A673 (cell line): Measurements from ENCODE around the gene AVPR2. TPM values are rescaled to one million over a fixed set of nuclear protein-coding genes. Genes with fewer than 3 reads are reported as not detected.

Experiments used
- BruUV-seq: library from RNA; stranded (reverse); fragments of 400-500 nt; replicated peaks from 2 replicates; lab custom pipeline; 2021; lab: Mats Ljungman, UMichigan
- CTCF ChIA-PET: fragments of 300-600 bp; sonication (Branson Sonifier 250); formaldehyde crosslinking; loops from one replicate; lab custom pipeline; 2022; ENCODE audit warnings: antibody characterized with exemption; lab: Charles Lee
- POLR2A ChIA-PET: fragments of 300-600 bp; sonication (Branson Sonifier 250); formaldehyde crosslinking; loops from one replicate; lab custom pipeline; 2022; ENCODE audit warnings: antibody characterized with exemption; ENCODE audit not compliant: low non-redundant PET; lab: Charles Lee
- DNase-seq: peaks from one replicate; pipeline ENCODE4 v3.0.0-alpha.2; 2015; ENCODE audit warnings: low spot score
- H3K27ac ChIP-seq: fragments of 200-600 bp; sonication (generic); 2 replicates; pipeline ENCODE4 v1.5.1; 2016; ENCODE audit warnings: mixed run types, low read depth, mild to moderate bottlenecking, mixed read lengths, antibody characterized with exemption, low read length; ENCODE audit not compliant: poor library complexity, severe bottlenecking
- H3K27me3 ChIP-seq: fragments of 200-600 bp; sonication (generic); replicated peaks from 2 replicates; pipeline ENCODE4 v1.6.1; 2017; ENCODE audit warnings: mixed run types, low read depth, mild to moderate bottlenecking, mixed read lengths, antibody characterized with exemption, low read length; ENCODE audit not compliant: insufficient read depth, poor library complexity
- H3K36me3 ChIP-seq: fragments of 200-600 bp; sonication (generic); 2 replicates; pipeline ENCODE4 v1.6.1; 2016; ENCODE audit warnings: mixed run types, mild to moderate bottlenecking, mixed read lengths, antibody characterized with exemption, low read length; ENCODE audit not compliant: insufficient read depth, poor library complexity, severe bottlenecking
- H3K4me1 ChIP-seq: fragments of 200-600 bp; sonication (generic); 2 replicates; pipeline ENCODE4 v1.6.1; 2017; ENCODE audit warnings: mixed run types, mild to moderate bottlenecking, mixed read lengths, antibody characterized with exemption, low read length; ENCODE audit not compliant: insufficient read depth, poor library complexity, severe bottlenecking
- H3K4me3 ChIP-seq: fragments of 200-600 bp; sonication (generic); 2 replicates; pipeline ENCODE4 v1.5.1; 2016; ENCODE audit warnings: low read depth, mixed run types, mild to moderate bottlenecking, mixed read lengths, low read length; ENCODE audit not compliant: poor library complexity, severe bottlenecking
- H3K9me3 ChIP-seq: fragments of 200-600 bp; sonication (generic); 2 replicates; pipeline ENCODE4 v1.6.1; 2016; ENCODE audit warnings: mixed run types, low read depth, mild to moderate bottlenecking, mixed read lengths, antibody characterized with exemption, low read length; ENCODE audit not compliant: poor library complexity, severe bottlenecking
- EZH2 ChIP-seq: fragments of 200-600 bp; sonication (generic); IDR thresholded peaks from 2 replicates; pipeline ENCODE4 v1.6.1; 2017; ENCODE audit warnings: borderline replicate concordance, low read depth, mild to moderate bottlenecking, mixed read lengths, antibody characterized with exemption, low read length; ENCODE audit not compliant: poor library complexity, severe bottlenecking
- intact Hi-C: fragments of 100-400 bp; cut with micrococcal nuclease; formaldehyde crosslinking; loops from one replicate; pipeline ENCODE4 v1.10.0; 2022; ENCODE audit not compliant: unreplicated experiment
- total RNA-seq: library from RNA; stranded (reverse); gene quantifications from 2 replicates; pipeline ENCODE4 v1.2.3, GENCODE V29; 2021
- TF ChIP-seq, protein P1 (sequence below): fragments of 300-800, 200-600 bp; sonication (generic); conservative IDR thresholded peaks from 2 replicates; pipeline ENCODE4 v1.5.1; 2017; ENCODE audit warnings: low read depth, mild to moderate bottlenecking, antibody characterized with exemption, low read length, moderate library complexity, mixed read lengths

Gene AVPR2
- total RNA-seq, 1 experiment from 2014 or later: not detected

DNA sequence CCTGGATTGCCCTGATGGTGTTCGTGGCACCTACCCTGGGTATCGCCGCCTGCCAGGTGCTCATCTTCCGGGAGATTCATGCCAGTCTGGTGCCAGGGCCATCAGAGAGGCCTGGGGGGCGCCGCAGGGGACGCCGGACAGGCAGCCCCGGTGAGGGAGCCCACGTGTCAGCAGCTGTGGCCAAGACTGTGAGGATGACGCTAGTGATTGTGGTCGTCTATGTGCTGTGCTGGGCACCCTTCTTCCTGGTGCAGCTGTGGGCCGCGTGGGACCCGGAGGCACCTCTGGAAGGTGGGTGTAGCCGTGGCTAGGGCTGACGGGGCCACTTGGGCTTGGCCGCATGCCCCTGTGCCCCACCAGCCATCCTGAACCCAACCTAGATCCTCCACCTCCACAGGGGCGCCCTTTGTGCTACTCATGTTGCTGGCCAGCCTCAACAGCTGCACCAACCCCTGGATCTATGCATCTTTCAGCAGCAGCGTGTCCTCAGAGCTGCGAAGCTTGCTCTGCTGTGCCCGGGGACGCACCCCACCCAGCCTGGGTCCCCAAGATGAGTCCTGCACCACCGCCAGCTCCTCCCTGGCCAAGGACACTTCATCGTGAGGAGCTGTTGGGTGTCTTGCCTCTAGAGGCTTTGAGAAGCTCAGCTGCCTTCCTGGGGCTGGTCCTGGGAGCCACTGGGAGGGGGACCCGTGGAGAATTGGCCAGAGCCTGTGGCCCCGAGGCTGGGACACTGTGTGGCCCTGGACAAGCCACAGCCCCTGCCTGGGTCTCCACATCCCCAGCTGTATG is 1.8 kb downstream of the AVPR2 start:
- Histone ChIP-seq H3K4me3 (no peak overlapping the region), H3K27me3 (no peaks in the 10 kb centered on the region), H3K36me3 (no peaks in the 10 kb centered on the region), H3K27ac (no peak overlapping the region), H3K4me1 (no peaks in the 10 kb centered on the region), H3K9me3 (no peaks in the 10 kb centered on the region)
- intact Hi-C loops: no loop called here
- no peak for DNase-seq
- ChIA-PET CTCF (no interaction called here), POLR2A (no interaction called here)
- BruUV-seq: no TSS peak
- TF ChIP-seq EZH2: no peak
- TF ChIP-seq, protein P1, sequence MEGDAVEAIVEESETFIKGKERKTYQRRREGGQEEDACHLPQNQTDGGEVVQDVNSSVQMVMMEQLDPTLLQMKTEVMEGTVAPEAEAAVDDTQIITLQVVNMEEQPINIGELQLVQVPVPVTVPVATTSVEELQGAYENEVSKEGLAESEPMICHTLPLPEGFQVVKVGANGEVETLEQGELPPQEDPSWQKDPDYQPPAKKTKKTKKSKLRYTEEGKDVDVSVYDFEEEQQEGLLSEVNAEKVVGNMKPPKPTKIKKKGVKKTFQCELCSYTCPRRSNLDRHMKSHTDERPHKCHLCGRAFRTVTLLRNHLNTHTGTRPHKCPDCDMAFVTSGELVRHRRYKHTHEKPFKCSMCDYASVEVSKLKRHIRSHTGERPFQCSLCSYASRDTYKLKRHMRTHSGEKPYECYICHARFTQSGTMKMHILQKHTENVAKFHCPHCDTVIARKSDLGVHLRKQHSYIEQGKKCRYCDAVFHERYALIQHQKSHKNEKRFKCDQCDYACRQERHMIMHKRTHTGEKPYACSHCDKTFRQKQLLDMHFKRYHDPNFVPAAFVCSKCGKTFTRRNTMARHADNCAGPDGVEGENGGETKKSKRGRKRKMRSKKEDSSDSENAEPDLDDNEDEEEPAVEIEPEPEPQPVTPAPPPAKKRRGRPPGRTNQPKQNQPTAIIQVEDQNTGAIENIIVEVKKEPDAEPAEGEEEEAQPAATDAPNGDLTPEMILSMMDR: no peak

DNA sequence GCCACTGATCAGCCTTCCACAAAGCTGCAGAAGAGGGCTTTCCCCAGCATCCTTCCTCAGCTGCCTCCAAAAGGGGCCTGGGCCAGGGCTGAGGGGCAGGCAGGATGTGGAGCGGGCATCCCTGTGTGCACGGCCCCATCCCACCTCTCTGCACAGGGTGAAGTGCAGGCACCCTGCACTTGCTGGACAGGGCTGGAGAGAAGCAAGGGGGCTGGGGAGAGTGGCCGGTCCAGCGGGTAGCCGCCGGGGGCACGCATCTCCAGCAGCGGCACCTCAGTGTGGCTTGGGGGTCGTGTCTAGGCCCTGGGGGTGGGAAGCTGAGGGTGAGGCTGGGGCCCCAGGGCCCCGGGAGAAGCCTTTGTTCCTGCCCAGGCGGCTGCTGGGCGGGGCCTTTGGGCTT is 3.0 kb downstream of the AVPR2 start:
- no TSS peak for BruUV-seq
- Histone ChIP-seq H3K4me1 (no peaks in the 10 kb centered on the region), H3K36me3 (no peaks in the 10 kb centered on the region), H3K9me3 (no peaks in the 10 kb centered on the region), H3K27ac (no peak overlapping the region), H3K27me3 (no peaks in the 10 kb centered on the region), H3K4me3 (no peak overlapping the region)
- no peak for DNase-seq
- intact Hi-C loops: no loop called here
- POLR2A ChIA-PET: no interaction called here
- TF ChIP-seq EZH2: no peak
- TF ChIP-seq, protein P1: no peak
- CTCF ChIA-PET: no interaction called here

DNA sequence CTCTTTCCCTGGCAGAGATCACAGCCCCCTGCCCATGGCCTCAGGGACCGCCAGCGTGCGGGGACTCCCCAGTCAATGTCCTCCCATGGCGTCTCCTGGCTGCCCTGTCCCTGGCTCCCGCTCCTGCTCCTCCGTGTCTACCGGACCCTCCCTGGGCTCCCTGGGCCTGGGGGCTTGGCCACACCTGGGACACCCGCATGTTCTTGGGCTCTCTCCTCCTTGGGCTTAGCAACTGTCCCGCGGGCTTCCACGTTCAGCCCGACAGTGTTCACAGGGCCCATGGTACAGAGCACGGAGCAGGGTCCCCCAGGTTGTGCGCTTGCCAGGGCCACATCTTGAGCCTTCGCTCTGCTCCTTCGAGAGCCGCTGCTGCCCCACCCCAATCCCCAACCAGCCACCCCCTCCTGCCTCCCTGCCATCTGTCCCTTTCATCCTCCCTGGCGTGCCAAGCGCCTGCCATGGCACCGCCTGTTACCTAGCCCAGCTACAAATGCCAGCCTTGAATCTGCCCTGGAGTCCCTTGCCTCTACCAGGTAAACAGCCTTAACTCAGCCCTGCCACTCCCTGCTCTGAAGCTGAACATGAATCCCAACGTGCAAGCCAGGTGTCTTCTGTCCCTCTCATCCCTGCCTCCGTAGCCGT is 3.9 kb downstream of the AVPR2 start:
- H3K9me3 ChIP-seq: no peaks in the 10 kb centered on the region
- no peak overlapping the region for H3K27ac ChIP-seq
- ChIA-PET POLR2A (interaction anchor here (0.7 kb wide), 1 partner anchor 21 kb away, joined by 7 read pairs; no protein-coding TSS in a partner anchor), CTCF (interaction anchor here (0.6 kb wide), 1 partner anchor 105 kb away, joined by 5 read pairs; no protein-coding TSS in a partner anchor)
- H3K4me3 ChIP-seq: no peak overlapping the region
- no TSS peak for BruUV-seq
- no peaks in the 10 kb centered on the region for H3K27me3 ChIP-seq
- intact Hi-C loops: no loop called here
- no peak for DNase-seq
- no peak for TF ChIP-seq EZH2
- TF ChIP-seq, protein P1: no peak
- H3K4me1 ChIP-seq: no peaks in the 10 kb centered on the region
- H3K36me3 ChIP-seq: no peaks in the 10 kb centered on the region
